GM08714 (cell line): ENCODE data around the gene RABEP1.
A peak's percentile ranks its signal among the peaks of the same experiment; 100 is the strongest.
"Not testable (repeated sequence)": the region's sequence is repeated elsewhere in the genome, so short reads cannot be mapped to it uniquely, and the experiment has no call there.

ENCODE experiments used
- H3K4me3 ChIP-seq: fragments of 200-500 bp; sonication (Bioruptor generic); 2 replicates; pipeline ENCODE4 v1.5.1; 2014; ENCODE audit warnings: mild to moderate bottlenecking, low read length, inconsistent platforms
- ZNF274 ChIP-seq: IDR thresholded peaks from 2 replicates; pipeline ENCODE4 v1.6.1; 2012; ENCODE audit warnings: mild to moderate bottlenecking, low read depth, low read length

The RABEP1 gene, protein sequence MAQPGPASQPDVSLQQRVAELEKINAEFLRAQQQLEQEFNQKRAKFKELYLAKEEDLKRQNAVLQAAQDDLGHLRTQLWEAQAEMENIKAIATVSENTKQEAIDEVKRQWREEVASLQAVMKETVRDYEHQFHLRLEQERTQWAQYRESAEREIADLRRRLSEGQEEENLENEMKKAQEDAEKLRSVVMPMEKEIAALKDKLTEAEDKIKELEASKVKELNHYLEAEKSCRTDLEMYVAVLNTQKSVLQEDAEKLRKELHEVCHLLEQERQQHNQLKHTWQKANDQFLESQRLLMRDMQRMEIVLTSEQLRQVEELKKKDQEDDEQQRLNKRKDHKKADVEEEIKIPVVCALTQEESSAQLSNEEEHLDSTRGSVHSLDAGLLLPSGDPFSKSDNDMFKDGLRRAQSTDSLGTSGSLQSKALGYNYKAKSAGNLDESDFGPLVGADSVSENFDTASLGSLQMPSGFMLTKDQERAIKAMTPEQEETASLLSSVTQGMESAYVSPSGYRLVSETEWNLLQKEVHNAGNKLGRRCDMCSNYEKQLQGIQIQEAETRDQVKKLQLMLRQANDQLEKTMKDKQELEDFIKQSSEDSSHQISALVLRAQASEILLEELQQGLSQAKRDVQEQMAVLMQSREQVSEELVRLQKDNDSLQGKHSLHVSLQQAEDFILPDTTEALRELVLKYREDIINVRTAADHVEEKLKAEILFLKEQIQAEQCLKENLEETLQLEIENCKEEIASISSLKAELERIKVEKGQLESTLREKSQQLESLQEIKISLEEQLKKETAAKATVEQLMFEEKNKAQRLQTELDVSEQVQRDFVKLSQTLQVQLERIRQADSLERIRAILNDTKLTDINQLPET

GRCh38 chr17:5281814-5282641 lies at the start of gene RABEP1:
TSS of gene RABEP1 (plus strand) at chr17:5282284. CDS start at chr17:5282487, 203 bp downstream.
- TF ChIP-seq ZNF274: no peak
- H3K4me3 ChIP-seq: peak within 1 kb of the TSS; percentile 98

DNA sequence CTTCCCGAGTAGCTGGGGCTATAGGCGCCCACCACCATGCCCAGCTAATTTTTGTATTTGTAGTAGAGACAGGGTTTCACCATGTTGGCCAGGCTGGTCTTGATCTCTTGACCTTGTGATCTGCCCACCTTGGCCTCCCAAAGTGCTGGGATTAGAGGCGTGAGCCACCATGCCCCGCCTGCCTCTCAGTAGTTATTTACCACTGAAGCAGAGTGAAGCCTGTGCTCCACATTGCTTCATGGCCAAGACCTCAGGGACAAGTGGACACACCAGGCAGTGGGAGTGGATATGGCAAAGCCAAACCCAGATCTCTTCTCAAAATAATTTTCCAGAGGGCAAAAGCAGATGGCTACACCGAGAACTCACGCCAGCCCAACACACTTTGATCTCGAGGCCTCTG lies 48.6 kb upstream of the RABEP1 start:
- peak overlapping the region; percentile 46; the same call in 1 of the 2 replicates for H3K4me3 ChIP-seq

DNA sequence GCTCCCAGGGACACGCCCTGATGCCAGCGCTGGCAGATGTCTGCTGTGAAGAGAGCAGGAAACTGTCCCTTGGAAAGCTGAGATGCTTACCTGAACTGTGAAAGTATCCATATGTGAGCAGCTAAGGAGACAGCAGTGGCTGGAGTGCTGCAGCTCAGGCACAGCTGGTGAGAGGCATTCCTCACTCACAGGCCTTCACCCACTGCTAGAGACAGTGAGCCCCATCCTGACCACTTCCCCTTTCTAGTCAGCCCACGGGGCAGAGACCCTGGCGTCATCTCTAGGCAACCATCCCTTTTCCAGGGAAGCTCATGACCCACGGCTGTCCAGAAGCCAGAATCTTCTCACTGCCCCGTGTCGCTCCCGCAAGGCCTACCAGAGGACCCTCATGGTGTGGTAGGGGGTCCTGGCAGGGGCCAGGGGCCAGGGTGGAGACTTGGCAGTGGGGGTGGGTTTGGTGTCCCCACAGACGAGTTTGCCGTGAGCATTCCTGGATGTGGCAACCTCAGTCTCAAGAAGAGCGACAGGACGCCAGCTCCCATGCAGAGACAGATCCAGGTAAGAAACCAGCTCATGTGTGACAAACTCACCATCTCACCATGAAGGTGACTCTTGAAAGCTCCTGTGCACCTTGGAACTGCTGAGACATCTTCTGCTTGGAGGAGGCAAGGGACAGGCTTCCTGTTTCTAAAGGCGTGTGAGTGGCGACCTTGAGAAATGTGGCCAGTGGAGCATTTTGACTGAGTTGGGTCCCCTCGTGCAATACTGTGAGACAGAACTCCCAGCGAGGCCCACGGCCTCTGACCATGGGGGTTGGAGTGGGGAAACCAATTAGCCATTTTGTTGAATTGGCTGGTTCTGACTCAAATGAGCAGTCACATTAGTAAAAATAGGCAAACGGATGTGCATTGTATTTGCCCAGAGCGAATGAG lies 47.2 kb upstream of the RABEP1 start, which contains the start of gene SCIMP:
Gene SCIMP (minus strand): TSS at position 216 of the 932 bp plus-strand sequence. CDS start 105 bp downstream, at position 111.
- H3K4me3 ChIP-seq: peak within 1 kb of the TSS; percentile 46
- TF ChIP-seq ZNF274: no peak

DNA sequence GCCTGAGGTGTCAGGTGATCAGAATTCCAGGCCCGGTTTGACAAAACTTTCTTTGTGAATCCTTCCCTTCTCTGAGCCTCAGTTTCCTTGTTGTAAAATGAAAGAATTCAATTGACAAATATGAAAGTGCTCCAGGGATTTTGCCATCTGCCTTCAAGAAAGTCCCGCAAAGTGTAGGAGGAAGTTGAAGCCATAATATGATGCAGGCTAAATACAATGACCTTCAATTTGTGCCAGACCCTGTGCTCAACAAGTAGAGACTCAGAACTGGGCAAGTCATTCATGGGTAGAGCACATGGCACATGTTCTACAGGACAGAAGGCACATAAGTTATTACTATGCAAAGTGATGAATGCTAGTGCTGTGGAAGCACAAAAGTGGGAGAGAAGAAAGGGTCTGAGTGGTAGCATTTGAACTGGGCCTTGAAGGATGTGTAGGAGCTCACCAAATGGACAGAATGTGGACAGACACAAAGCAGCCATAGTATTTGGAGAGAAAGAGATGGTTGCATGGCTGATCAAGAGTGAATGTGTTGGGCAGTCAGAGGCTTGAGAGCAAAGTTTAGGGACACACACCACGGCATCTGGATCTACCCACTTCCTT lies 45.0 kb upstream of the RABEP1 start:
- no peak for TF ChIP-seq ZNF274
- no peak overlapping the region for H3K4me3 ChIP-seq

DNA sequence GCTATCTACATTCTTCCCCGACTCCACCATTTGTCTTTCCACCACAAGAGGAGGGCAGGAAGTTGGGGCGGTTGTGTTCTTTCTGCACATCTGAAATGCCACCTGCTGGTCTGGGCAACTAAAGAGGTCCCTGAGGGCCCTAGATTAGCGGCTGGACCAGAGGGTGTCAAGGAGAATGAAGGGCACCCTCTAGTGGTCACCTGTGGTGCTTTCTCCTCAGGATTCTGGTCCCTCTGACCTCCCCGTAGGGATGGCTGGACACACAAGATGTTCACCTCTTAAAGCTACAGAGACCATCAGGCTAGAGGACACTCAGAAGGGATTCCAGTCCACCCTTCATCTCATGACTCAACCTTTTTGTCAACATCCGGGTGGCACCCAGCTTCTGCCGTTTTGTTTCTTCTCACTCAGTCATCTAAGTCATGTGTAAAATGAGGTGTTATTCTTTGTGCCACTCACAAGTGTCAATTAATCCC lies 44.5 kb upstream of the RABEP1 start:
- H3K4me3 ChIP-seq: no peak overlapping the region
- no peak for TF ChIP-seq ZNF274

DNA sequence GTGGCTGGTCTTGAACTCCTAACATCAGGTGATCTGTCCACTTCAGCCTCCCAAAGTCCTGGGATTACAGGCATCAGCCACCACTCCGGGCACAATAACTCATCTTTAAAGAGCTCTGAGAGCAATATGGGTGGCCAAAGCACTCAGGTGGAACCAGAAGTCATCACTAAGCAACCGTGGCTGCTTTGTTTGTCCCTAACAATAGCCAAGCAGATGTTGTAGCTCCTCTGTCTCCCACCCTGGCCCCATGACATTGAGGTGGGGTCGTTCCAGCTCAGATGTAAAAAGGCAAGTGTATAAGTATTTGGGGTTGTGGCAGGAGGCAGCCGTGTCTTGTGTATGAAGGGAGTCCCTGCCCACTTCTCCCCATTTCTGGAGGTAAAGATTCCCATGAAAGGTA lies 43.8 kb upstream of the RABEP1 start:
- no peak overlapping the region for H3K4me3 ChIP-seq
- no peak for TF ChIP-seq ZNF274

DNA sequence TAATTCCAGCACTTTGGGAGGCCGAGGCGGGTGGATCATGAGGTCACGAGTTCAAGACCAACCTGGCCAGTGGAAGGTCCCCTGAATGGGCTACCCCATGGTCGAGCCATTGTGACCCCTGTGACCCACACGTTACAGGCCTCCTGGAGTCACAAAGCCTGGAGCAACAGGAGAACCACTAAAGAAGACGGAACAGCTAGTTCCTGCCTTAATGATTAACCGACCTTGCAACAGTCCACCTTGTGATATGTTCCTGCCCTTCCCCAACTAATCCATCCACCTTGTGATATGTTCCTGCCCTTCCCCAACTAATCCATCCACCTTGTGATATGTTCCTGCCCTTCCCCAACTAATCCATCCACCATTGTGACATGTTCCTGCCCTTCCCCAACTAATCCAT lies 42.3 kb upstream of the RABEP1 start:
- not testable (repeated sequence) for H3K4me3 ChIP-seq

GRCh38 chr17:5241861-5242671 lies 40.0 kb upstream of the RABEP1 start:
- no peak for TF ChIP-seq ZNF274
- no peak overlapping the region; the same call in 1 of the 2 replicates for H3K4me3 ChIP-seq

DNA sequence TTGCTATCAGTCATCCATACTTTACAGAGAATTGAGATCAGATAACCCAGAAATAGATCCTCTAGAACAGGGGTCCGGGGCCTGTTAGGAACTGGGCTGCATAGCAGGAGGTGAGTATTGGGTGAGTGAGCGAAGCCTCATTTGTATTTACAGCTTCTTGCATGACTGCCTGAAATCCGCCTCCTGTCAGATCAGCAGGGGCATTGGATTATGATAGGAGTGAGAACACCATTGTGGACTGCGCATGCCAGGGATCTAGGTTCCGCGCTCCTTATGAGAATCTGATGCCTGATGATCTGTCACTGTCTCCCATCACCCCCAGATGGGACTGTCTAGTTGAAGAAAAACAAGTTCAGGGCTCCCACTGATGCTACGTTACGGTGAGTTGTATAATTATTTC lies 34.5 kb upstream of the RABEP1 start:
- no peak for TF ChIP-seq ZNF274
- no peak overlapping the region for H3K4me3 ChIP-seq

GRCh38 chr17:5248821-5249479 lies 33.1 kb upstream of the RABEP1 start:
- no peak for TF ChIP-seq ZNF274
- no peak overlapping the region for H3K4me3 ChIP-seq

GRCh38 chr17:5249615-5250014 lies 32.5 kb upstream of the RABEP1 start:
- no peak for TF ChIP-seq ZNF274
- H3K4me3 ChIP-seq: no peak overlapping the region
